ENCODE results near the gene ARHGAP15.

Gene ARHGAP15

DNA sequence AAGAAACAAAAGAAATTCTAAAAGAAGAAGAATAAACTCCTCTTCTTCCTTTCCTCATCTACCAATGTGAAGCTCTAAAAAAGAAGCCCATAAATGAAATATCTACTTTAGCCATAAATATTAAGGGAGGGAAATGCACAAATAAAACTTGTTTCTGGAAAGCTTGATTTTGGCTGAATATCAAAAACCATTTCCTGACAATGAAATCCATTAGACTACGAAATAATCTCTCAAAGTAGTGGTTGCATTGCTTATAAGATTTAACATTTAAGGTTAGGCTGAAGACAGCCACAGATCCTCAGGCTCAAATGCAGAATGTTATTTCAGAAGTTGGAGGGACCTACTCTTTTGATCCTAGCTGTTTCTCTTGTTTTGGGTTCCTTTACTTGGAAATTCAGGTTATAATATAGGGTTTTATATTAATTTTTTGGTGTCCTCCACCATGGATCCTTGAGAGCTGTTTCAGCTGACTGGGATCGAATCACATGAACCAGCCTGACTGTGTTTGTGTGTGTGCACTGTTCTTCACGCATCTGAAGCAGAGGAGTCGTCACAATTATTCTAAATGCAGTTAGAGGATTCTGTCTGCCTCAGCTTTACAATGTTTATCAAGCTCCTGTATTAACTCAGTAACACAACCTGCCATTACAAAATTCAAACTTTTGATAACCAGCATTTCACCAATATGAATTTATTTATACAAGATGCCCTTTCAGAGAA is 474.8 kb downstream of the ARHGAP15 start:
- no peak for DNase-seq

DNA sequence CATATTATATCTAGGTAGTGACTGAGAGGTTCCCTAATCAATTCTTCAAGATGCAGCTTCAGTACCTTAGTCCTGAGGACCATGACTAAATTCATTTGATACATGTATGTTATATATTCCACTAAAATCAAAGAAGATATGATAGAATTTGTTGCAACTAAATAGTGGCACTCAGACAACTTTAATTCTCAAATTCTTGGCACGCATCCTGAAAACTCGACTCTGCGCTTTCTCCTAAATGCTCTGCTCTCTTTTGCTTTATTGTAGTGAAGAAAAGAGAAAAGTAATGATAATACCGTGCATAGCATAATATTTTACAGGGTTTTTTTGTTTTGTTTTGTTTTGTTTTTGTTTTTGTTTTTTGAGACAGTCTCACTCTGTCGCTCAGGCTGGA is 475.3 kb downstream of the ARHGAP15 start:
- DNase-seq, result no peak

DNA sequence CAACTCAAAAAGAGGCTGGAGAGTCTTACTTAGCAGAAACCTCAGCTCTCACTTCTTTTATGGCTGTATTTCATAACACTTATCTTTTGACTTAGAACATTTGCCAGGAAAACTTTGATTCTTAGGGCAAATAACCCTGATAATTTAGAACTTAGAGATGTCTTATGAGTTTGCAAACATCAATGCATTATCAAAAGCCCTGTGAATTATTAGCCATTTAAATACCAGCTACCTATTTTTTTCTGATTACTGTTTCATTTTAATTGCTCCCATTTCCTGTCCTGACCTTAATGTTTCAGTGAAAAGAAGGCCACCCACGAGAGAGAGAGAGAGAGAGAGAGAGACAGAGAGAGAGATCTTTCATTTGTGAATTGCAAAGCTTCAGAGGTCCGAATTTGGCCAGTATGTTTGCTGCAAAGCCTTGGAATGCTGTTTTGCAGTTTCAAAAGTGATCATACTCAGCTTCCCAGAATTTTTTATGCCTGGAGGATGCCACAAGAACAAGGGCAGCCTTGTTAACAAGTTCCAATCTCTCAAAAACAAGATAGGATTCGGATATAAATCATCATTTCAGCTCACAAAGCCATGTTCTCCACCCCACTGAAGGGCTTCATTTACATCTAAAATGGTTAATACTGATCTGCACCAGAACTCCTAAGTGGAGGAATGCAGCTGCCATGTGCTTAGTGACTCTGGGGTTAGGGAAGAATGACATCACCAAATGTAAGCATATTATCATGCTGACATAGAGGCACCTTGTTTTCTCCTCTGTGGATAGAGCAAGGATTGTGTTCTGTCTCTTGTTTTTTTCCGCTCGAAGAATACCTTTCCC is 478.2 kb downstream of the ARHGAP15 start:
- DNase-seq, result no peak

DNA sequence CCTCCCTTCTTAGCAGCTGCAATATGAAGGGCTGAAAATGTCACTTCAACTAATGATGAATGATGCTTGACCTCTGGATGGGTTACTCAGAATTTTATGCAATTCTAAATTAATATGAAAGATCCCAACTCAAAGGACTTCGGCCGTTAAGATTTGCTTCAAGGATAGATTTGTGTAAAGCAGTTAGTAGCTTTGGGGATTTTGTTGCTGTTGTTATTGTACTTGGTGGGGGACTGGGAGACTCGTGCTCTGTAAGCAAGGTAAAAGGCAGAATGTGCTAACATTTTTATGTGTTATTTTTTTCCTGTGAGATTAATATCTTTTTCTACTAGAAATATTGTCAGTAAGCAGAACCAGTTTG is 478.8 kb downstream of the ARHGAP15 start:
- no peak for DNase-seq

DNA sequence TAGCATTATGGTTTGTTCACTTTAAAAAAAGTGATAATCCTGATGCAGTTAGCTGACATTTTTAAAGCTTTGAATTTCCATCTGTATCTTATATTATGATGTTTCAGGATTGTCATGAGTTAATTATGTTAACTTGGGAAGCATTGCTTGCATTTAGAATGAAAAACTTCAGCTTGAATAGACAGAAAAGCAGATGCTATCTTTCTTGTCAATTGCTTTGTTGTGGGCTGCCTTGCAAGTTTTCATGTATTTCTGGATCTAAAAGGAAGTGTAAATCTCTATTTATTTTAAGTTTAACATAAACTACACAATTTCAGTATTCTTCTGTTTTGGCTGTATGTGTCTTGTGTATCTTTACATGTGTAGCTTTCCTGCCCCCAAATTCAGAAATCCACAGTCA is 479.5 kb downstream of the ARHGAP15 start:
- DNase-seq, result no peak

DNA sequence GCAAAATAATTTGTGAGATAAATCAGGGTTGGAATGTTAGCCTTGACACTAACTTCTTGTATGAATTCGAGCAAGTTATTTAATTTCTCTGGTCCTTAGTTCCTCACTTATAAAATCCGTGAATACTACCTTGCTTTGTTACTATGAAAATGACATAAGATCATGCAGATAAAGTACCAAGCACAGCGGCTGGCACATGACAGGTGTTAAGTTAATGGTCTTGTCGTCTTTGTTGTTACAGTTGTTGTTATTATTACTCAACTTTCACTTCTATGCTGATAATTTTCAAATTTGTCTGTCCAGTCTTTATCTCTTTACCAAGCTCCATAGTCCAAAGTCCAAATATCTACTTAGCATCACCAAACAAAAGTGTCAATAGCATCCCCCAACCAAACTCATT is 482.1 kb downstream of the ARHGAP15 start:
- DNase-seq, result no peak

DNA sequence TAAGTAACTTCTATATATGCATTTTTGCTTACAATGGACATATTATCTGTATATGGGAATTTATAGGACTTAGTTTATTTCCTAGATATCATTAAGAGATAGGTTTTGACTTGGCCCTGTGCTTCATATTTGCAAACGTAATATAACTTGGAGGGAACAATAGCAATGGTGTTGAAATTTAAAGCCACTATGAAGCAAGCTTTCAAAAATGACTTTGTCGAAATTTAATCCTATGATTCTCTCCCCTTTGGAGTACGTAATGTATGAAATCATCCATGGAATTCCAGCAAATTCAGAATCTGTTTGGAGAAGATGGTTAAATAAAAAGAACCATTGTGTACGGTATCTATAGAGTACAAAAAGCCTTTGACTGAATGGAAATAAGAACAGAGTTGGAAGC is 486.3 kb downstream of the ARHGAP15 start:
- no peak for DNase-seq

DNA sequence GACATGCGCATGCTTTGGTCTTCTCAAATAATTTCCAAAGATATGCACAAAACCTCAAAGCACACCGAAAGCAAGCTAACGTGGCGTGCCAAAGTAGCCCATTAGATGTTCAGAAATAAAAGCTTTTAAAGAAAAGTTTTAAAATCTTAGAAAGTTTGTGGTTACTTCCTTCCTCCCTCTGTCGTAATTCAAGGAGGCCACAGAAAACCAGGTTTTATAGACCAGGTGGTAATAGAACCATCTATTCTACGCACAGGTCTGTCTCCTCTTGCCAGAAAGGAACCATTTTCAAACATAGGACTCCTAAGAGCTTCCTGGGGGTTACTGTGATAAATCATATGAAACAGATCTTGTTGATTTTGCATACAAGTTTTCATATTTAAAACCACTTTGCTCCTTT is 487.2 kb downstream of the ARHGAP15 start:
- no peak for DNase-seq

DNA sequence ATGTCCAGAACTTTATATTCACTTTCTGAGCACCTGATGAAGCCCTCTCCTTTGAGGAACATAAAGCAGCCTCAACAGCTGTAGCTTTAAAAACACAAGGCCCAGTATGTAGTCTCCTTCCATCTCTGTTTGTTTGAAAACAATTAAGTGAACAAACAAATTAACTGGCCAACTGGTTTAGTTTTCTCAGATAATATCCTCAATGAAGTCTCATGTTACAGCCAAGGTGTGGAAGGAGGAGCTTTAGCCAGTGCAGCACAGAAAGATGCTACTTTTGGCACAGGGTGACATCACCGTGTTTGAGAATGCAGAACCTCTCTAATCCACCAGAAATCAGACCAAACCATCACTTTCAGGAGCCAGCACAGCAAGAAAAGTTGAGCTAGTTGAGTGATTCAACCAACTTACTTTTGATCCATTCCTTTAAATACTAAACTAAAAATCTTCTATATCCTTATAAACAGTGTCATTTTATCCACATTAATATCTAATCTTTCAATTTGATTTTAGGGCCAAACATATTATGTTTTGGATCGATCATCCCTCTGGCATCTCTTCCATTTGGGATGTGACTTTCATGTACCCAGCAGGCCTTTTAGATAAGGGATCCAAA is 488.7 kb downstream of the ARHGAP15 start:
- DNase-seq, result no peak

DNA sequence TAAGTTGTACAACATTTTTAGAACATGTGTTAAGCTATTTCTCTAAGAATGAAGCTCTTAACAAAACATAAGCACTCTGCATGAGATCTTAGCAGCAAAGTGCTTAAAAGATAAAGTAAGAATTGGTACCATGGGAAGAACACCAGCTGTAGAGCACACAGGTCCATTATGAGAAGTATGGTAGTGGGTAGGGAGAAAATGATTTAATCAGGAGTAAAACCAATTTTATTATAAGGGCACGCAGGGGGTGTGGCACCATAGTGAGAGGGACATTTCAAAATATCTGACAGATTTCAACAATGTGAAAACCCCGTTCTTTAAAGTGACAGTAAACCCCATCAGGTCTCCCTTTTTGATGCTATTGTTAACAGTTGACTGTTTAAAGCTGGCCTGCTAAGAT is 492.9 kb downstream of the ARHGAP15 start:
- DNase-seq, result no peak

DNA sequence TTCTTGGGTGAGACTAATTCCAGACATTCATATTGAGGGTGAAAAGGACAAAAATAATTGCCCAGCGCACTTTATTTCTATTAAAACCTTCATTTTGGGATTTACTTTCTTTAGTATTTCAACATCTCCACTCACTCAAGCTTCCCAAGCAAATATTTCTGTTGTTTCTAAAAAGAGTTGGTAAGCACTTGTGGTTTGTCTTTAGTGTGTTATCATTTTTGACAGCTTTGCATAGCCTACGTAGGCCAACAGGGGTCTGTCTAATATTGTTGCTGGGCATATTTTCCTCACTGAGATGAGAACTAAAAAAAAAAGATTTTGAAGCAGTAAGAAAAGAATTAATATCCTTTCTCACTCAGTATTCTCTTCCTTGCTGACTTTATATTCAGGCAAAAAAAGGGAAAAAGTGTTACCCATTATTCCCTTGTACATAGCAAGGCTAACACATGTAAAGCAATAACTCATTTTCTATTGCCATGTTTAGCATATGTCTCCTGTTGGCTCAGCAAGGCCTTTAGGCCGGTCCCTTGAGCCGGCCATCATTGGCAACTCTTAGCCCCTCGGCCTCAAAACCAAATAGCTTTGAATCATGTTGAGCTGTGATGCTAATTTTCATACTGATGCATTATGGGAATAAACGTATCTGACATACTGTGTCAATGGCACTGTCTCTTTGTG is 494.2 kb downstream of the ARHGAP15 start:
- DNase-seq, result no peak

DNA sequence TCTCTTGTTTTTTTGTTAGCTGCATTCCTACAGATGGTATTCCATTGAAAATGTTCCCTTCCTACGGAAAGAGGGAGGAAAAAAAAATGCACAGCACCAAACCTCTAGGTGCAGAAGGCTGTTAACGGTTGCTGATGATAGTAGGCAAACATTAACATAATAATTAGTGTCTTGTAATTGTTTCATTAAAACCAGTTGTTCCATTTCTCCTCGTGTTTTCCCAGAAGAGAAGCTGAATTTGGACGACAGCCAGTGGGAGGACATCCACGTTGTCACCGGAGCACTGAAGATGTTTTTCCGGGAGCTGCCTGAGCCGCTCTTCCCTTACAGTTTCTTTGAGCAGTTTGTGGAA is 494.7 kb downstream of the ARHGAP15 start:
- no peak for DNase-seq

DNA sequence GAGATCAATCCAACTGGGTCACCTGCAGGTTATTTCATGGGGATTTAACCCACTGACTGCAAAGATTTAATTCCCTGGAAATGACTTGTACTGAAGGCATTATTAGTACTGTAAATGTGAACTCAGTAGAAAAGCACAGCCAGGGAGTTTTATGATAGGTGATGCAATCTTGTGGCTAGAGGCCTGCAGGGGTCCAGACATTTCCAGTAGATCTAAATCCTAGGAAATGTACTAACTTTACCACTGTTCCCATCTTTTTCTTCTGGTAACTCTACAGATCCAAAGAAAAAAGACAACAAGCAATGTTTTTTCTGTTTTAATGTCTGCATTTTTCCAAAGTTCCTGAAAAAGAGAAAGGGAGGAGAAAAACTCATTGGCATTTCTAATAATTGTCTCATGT is 500.1 kb downstream of the ARHGAP15 start:
- no peak for DNase-seq

DNA sequence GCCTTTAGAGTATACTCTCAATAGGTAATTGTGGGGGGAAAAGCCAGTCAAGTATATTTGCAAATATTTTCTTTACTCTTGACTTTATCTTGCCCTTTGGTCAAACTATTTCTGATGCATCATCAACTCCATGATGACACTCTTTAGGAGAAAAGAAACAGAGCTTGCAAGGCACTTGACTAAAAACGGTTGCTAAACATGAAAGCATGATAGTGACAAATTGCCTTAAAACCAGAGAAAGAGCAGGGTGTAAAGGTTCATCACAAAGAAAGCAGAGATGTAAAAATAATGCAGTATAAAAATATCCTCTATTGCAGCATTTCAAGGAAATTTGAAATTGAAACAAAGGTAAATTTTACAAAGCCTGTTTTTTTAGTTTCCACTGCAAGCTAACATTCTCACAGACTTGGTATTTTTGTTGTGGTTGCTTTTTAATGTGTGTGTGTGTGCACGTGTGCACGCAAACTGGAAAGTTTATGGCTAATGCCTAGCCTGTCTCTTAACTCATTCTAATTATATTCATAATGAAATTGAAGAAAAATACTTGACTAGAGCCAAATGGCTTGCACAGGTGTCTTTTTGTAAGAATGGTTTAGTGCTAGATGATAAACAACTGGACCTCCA is 503.6 kb downstream of the ARHGAP15 start:
- DNase-seq, result no peak

DNA sequence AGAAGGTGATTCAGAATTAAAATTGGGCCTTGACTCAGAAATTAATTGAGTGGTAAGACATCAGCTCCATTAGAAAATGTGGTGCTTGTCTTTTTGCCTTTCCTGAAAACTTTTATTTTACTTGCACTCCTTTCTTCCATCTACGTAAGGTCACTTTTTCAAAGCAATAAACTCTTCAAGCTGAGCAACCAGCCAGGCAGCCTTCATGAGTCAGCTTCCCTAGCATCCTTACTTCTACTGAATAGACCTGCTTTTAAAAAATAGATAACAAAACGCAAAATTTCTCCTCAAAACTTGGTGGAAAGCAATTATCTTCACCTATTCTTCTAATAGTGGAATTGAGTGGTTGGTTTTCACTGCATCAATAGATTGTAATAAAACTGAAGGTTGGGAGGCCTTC is 504.2 kb downstream of the ARHGAP15 start:
- no peak for DNase-seq

DNA sequence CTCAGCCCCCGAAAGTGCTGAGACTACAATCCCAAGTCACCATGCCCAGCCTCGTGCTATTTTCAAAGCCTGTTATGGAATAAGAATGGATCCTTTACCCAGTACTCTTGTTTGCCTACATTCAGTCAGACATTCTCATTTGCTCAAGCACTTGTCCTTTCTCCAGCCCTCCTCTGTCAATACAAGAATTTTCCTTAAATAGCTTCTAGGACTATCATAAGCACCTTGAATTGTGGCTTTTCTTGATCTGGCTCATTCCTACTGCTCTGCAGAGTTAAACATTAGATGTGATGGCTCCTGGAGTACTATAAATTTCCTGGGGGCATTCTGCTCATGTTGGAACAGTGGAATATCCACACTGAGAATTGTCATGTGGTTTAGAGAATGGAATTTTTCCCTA is 506.1 kb downstream of the ARHGAP15 start:
- no peak for DNase-seq

DNA sequence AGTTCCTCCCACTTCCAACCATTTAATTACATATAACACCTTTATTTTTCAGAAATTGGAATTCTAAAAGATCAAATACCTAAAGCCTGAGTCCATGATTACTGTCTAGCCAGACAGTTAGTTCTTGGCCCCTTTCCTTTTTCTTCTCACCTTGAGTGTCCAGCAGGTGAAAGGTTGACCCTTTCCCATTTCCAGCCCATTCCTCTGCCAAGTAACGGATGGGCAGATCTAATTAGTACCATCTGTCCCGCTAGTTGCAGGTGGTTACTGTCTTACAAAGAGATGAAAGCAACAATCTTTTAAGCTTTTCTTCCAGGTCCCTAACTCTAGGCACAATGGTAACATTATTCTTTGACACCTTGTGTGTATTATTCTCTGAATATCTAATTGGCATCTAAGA is 506.7 kb downstream of the ARHGAP15 start:
- DNase-seq, result no peak

DNA sequence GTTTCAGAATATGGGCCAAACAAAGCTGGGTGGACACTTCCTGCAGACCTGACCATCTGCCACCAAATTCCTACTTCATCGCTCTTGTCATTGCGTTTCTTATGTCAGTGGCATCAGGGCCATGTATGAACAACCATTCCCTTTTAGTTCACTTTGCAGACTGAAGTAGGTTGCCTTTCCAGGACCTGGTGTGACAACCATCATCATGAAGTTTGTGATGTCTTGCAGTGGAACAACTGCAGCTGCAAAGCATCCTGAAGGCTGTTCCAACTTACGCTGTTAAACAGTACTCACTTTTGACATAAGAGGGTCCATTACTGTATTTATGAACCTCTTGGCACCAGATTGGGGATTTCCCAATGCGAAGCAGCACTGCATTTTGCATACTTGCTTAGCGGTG is 511.6 kb downstream of the ARHGAP15 start:
- no peak for DNase-seq

DNA sequence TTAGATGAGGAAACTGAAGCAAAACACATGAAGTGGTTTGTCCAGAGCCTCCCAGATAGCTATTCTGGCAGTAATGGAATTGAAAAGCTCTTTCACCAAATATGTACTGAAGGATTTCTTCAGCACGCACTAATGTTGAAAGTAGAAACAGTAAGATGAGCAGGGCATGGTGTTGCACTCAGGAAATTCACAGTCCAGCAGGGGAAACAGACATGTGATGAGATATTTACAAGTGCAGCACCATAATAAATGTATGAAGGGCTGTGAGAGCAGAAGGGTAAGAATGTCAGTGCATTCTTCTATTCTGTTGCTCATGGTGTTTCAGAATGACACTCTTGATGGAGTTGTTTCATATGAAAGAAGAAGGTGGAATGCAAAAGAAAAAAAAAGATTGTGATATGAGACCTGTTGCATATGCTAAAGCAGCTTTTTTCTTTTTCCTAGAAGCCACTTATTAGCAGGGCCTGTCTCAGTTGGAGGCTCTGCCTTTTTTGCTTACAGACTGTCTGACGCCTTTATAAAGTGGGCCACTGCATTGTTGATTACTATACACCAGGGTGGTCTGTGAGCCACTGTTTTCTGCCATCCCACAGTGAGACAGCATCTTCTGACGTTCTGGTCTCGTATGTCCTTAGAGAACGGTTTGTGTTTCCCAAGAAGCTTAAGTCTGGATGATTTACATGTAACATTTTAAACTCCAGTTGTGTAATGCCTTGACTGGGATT is 516.9 kb downstream of the ARHGAP15 start:
- no peak for DNase-seq

DNA sequence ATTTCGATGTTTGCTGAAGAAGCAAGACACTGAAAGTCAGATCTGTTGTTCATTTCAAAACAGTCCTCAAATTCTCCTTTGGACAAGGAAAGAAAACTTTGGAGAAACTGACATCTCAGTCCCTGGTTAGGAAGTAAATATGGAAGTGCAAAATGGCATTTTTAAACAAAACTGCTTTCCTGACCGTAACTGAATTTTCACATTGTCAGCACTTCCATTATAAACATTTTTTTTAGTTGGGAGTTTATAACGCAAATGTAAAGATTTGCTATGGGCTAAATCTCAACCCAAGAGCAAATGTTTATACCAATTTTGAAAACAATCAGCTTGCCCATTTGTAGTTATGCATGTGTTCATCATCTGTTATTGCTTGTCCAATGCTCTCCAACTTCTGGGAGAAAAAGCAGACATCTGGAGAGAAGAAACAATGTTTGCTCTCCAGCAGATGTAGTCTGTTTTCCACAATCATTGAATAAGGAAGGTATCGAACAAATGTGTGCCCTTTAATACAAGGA is 520.1 kb downstream of the ARHGAP15 start:
- DNase-seq, result no peak

DNA sequence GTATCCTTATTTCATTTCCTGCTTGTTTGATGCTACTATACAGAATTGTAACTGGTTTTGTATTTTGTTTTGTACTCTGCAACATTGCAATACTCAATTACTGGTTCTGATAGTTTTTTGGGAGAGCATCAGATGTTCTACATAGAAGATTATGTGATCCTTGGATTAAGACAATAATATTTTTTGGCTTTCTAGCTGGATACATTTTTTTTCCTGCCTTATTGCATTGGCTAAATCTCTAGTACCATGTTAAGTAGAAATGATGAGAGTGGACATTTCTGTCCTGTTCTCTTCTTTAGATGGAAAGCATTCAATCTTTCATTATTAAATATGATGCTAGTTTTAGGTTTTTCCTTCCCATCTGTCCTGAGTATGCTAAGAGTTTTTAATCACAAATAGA is 523.5 kb downstream of the ARHGAP15 start:
- DNase-seq, result no peak

DNA sequence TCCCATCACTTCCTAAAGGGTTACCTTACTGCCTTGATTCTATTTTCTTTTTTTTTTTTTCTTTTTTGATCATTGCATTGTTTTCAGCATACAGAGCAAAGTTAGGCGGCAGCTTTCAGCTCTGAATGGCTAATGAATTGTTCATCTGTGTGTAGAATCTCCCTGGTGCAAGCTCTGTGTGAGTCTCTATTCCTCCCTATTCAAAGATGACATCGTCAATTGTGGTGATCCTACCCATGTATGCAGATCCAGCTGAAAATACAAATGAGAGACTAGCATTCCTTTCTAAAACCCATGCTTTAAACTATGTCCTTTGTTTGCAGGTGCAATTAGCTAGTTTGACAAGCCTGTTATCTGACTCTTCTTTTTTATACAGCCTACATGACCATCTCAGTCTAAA is 539.0 kb downstream of the ARHGAP15 start:
- DNase-seq, result peak; percentile 11

Measured in midbrain (tissue), 1 donor.